ENCODE measurements around the gene CSNK1G1.
A peak's percentile ranks its signal among the peaks of the same experiment; 100 is the strongest.
"Not testable (repeated sequence)": the region's sequence is repeated elsewhere in the genome, so short reads cannot be mapped to it uniquely, and the experiment has no call there.

CSNK1G1 gene

GRCh38 chr15:64235552-64235951 is 120.4 kb downstream of the CSNK1G1 start:
- no peak for ATAC-seq

DNA sequence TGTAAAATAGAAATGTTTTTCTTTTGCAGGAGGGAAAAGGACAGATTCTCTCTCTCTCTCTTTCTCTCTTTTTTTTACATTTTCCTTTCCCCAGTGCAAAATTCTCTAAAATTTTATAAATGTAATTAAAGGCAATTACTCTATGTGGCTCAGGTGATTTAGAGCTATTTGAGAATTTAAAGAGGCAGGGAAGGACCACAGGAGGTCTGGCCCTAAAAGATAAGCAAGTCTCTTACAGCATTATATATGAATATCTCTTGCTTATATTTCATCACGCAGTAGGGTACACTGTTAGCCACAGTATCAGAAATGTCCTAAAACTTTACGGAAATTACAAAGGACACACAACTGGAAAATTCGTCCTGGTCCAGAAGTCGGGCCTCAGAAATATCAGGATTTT is 122.7 kb downstream of the CSNK1G1 start:
- no peak for ATAC-seq

- ATAC-seq: no peak
These were observed 123.6 kb downstream of the CSNK1G1 start for GRCh38 chr15:64232400-64232799.

DNA sequence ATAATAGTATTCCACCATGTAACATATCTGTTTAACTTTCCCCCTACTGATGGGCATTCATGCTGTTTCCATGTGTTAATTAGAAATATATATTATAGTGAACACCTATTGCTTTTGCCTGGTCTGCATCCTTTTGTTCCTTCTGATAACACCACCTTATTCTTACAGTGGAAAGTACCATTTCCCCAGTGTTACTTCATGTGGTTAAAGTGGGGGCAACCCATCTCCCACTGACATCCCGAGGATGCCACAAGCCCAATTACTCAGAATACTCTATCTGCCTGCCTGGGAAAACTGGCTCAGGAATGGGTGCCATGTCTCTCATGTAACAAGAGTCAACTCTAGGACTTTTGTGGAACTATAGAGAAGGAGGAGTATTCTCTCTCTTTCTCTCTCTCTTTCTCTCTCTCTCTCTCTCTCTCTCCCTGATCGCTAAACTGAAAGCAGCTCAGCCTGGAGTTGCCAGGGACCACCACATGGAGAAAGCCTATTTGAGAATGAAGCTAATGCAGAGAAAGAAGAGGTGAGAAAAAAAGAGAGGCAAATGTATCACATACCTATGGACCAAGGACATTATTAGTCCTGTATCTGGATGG is 126.7 kb downstream of the CSNK1G1 start:
- no peak for ATAC-seq

DNA sequence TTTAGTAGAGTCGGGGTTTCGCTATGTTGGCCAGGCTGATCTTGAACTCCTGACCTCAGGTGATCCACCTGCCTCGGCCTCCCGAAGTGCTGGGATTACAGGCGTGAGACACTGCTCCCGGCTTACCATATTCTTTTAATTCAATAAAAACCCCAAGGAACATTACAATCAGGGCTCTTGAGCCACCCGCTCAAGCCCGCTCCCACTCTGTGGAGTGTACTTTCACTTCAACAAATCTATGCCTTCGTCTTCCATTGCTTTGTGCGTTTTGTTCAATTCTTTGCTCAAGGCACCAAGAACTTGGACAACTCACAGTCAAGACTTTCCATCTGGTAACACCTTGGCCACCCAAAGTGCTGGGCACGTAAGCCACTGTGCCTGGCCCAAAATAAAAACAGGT is 130.2 kb downstream of the CSNK1G1 start:
- ATAC-seq: no peak

GRCh38 chr15:64224511-64224910 is 131.5 kb downstream of the CSNK1G1 start:
- ATAC-seq: no peak

GRCh38 chr15:64223882-64224281 is 132.1 kb downstream of the CSNK1G1 start:
- ATAC-seq: no peak

DNA sequence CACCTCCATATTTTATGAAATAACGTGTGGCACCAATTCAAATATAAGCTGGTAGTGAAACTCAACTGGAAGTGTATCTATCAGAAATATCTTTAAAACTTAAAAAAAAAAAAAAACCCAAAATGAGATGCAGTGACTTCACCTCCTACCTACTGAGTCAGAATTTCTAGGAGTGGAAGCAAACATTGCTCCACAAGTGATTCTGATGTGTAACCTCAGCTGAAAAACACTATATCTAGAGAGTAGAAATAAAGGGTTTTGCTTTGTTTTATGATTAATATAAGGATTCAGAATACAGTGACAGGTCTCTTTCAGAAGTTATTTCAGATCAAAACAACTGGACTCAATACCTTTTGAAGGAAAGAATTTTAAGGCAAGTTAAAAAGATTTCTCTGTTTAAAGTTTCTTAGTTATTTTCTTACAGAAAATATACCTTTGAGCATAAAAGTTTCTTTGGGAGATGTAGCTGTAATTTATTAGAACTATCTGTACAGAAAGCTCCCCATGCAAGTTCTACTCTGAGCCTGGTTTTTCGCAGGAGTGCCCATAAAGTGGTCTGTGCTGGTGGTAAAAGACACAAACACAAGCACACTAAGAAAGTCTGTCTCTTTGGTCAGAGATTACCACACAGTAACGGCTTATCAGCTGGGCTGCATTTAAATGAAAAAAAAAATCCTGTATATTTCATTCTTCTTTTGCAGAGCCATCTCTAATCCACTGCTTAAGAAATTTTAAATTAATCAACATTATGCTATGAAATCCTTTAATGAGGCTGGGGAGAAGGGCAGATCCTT is 133.2 kb downstream of the CSNK1G1 start:
- peak; percentile 69 to 85 for ATAC-seq

DNA sequence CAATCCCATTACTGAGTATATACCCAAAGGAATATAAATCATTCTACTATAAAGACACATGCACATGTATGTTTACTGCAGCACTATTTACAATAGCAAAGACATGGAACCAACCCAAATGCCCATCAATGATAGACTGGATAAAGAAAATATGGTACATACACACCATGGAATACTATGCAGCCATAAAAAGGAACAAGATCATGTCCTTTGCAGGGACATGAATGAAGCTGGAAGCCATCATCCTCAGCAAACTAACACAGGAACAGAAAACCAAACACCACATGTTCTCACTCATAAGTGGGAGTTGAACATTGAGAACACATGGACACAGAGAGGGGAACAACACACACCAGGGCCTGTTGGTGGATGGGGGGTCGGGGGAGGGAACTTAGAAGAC is 134.1 kb downstream of the CSNK1G1 start:
- not testable (repeated sequence) for ATAC-seq

- ATAC-seq: not testable (repeated sequence)
These were observed 138.6 kb downstream of the CSNK1G1 start for GRCh38 chr15:64217429-64217750.

GRCh38 chr15:64216730-64217428 is 139.1 kb downstream of the CSNK1G1 start:
- ATAC-seq: no peak

DNA sequence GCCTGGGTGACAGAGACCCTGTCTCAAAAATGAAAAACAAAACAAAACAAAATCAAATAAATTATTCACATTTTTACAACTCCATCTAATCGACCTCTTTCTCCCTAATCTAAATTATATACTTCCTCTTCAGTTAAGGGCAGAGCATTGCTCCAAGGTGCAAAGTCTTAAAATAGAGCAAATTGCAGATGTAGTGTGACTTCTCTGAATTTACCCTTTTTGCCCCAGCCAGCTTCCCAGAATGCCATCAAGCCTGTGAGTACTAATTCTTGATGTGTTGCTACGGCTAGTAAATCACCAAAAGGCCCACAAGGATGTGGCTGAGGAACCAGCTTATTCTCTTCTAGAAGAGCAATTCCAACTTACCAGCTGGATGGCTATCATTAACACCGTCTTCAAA is 139.8 kb downstream of the CSNK1G1 start:
- ATAC-seq: no peak

DNA sequence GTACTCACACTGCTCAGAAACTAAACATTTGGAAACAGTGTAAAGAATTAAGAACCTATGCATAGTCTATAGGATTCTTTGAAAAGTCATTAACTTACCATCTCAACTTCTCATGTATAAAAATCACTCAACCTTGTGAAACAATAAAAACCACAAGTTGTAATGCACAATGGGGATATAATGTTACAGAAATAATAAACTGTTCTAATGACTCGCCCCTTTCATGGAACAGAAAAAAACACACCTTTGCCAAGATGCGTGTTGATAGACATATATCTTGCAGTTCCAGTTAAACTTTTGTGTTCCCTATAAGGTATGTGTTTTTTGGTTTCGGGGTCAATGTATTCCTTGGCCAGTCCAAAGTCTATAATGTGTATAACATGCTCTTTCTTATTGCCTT is 142.3 kb downstream of the CSNK1G1 start:
- ATAC-seq: no peak

- ATAC-seq: no peak
These were observed 144.3 kb downstream of the CSNK1G1 start for GRCh38 chr15:64211696-64212095.

DNA sequence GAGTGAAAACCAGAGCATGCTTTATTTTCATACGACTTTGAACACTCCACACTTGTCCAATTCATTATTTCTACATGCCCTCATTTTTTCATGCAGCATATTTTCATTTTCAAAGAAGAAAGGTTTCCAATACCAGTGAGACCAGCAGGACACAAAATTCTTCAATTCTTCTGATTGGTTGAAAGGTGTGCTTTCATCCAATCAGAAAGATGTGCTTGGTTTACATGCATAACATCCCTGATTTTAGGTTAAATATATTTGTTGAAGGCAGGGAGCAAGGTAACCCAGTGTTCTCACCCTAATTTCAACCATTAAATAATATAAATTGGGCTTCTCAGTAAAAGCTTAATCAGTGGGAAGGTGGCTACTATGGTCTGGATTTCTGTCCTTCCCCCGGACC is 145.6 kb downstream of the CSNK1G1 start:
- no peak for ATAC-seq

DNA sequence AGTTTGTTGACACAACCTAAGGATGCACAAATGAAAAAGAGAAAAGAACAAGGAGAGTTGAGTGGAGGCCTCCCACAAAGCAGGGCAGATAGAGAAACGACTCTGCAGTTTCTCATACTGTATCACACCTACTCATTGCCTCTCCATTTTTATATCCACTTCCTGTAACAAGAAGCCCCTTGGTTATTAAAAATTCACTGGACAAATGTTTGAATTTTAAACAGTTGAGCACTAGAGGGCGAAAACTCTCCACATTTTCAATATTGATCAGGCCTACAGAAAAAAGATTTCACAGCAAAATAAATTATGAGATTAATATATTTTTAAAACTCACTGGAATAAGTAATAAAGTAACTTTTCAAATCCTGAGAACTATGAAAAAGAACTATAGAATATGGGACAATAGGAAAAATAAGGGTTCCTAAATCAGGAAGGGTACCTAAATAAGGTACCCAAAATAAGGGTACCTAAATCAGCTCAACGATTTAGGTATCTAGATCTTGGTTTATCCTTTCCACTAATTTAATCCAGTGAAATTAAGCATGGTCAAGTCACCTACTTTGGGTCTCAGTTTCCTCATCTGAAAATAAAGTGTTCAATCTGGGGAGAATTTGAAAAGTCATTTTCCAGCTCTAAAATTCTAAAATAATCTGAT is 146.2 kb downstream of the CSNK1G1 start:
- ATAC-seq: no peak

- no peak for ATAC-seq
These were observed 150.8 kb downstream of the CSNK1G1 start for GRCh38 chr15:64205202-64205601.

- ATAC-seq: no peak
These were observed 158.5 kb downstream of the CSNK1G1 start for GRCh38 chr15:64197425-64197824.

DNA sequence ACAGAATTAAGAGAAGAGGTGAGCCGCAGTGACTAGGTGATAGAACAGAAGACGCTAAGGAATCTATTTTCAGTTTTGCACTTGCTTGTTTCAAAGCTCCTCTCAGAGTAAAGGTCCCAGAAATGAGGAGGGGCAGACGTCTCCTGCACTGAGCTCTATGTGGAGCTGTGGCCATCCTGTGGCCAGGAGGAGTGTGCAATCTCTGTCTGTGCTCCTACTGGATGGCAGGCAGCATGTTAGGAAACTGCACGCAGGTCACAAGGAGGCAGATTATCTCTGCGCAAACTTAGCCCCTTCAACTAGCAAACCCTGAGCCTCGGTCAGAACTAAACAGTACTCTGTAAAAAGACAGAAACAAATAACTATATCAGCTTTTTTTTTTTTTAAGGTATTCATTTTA is 162.0 kb downstream of the CSNK1G1 start:
- ATAC-seq: no peak

DNA sequence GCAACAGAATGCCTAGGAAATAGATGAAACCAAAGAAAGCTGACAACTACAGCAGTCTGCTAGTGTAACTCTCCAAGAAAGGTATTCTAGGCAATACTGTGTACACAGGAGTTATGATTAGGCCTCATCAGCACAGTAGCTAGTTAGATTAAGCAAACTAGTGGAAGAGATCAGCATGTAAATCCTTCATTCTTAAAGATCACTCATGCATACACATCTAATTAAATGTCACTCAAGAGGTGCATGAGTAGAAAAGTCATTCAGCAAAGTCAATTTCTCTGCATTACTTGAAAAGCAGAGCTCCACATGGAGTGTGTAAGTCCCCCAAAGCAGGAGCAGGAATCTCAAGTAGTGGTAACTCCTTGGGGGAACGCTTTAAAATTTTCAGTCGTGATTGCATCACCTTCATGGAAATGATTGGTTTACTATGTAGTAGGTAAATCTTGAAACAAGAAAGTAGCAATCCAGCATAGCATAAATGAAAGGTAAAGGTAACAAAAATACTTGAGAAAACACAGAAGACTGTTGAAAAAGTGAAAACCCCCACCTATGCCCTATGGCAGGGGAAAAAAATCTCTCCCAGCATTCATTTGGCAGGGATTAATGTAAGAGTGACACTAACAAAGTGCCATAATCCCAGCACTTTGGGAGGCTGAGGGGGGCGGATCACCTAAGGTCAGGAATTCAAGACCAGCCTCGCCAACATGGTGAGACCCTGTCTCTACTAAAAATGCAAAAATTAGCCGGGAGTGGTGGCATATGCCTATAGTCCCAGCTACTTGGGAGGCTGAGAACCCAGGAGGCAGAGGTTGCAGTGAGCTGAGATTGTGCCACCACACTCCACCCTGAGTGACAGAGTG is 163.8 kb downstream of the CSNK1G1 start:
- ATAC-seq: no peak

- ATAC-seq: no peak
These were observed 168.4 kb downstream of the CSNK1G1 start for GRCh38 chr15:64187396-64188191.

Measured in activated CD4-positive, CD25-positive, alpha-beta regulatory T cell treated with anti-CD3 and anti-CD28 coated beads, Interleukin-2, amount 50 U/mL, for 24 hours (primary cell).